GM18505 (cell line): Measurements from ENCODE around the gene LMNTD1.
"Not testable (repeated sequence)": the region's sequence is repeated elsewhere in the genome, so short reads cannot be mapped to it uniquely, and the experiment has no call there.

Source experiments
- ATAC-seq: cut with Tn5 transposase; IDR thresholded peaks from one replicate; pipeline ENCODE4 v1.9.1; 2021; ENCODE audit not compliant: unreplicated experiment
- POLR2A ChIP-seq: IDR thresholded peaks from 4 replicates; pipeline ENCODE4 v1.6.1; 2011; ENCODE audit warnings: borderline replicate concordance; ENCODE audit not compliant: insufficient read depth, insufficient read length; ENCODE audit errors: extremely low read depth

LMNTD1 gene

DNA sequence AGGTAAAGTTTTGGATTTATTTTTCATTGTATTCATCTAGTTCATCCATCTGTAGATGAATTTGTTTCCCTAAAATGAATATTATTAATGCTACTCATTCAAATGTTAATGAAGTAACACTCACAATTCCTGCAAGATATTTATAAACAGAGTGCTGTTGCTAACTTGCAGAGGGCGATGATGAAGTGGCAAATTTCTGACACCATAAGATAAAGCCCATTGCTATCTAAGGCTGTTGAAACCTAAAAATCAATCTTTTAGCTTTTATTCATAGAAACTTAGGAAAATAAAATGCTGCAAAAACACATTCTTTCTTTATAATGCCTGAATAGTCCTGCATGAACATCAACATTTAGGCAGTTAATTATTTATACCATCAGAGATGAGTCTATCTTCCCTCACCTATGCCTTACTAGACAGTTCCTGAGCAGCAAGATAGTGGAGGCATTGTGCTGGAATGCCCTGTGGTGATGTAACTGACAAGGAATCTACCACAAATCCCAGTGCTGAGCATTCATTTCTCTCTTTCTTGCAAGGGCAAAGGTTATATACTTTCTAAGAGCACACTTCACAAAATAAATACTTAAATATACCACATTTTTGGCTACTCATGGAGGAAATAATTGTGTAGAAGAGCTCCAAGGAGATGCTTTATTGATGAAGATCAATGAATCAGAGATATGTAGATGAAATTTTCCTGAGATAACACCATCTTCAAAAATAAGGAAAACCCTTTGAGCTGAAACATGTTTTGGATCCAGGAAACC, 57.6 kb downstream of the LMNTD1 start:
- no peak for TF ChIP-seq POLR2A
- ATAC-seq: no peak

DNA sequence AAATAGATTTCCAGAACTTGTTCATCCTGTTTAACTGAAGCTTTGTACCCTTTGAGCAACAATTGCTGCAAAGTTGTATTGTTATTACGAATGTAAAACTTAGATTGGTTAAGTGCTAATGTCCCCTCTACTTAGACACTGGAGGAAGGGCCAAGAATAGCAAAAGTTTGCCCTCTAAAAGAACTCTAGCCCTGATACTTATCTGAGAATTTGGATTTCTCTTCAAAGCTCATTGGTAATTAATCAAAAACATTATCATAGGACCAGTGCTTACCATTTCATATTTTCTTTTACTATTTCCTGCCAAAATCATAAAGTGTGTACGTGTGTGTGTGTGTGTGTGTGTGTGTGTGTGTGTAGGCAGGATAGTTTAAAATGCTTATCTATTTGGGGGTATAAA, 58.2 kb downstream of the LMNTD1 start:
- ATAC-seq: no peak
- TF ChIP-seq POLR2A: no peak

DNA sequence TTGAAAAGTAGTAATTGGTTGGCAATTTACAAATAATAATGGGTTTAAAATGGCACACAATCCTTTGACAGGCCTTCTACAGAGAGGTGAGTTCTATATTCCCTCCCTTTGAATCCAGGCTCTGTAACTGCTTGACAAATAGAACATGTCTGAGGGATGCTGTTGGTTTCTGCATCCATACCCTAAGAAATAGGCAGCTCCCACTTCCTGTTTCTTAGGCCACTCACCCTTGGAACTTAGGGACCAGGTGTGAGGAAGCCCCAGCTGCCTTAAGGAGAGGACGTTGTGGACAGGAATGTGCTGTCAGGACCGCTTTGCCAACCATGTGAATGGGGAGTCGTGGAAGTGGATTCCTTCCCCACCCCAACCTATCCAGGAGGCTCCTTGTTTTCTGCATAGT, 59.4 kb downstream of the LMNTD1 start:
- no peak for ATAC-seq
- TF ChIP-seq POLR2A: no peak

DNA sequence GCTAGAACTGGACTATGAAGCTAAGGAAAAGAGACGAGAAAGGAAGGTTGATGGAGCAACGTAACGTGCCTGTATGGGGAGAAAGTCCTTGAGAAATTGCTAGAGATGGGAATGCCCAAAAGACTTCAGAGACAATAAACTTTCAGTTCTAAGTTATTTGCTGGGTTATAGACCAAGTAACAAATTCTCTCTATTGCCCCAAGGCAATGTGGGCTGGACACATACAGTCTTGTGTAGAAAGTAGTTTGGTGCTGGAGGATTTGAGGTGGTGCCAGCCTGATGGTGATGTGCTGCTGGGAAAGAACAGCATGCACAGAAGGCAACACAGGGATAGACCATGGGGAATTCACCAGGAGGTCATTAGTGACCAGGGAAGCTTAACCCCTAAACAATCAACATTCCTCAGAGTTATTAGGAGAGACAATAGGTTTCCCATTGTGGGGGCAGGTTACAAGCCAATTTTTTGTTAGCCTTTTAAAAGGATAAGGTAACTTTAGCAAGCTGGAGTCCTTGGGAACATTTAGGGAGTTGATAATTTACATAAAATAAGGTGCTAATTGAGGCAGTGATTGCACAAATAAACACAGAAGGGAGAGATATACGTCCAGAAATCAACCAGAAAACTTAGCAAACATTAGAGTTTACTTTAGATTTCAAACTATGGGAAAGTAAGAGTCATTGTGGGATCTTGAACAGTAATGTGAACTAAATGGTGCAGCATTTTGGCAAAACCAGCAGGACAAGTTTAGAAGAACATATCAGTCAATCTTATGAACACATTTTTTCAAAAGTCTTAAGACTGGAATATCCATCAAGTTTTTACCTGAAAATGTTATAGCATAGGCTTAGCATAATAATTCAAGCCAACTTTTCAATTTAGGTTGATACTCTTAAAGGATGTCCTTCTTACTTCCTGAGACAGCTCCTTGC, 61.4 kb downstream of the LMNTD1 start:
- ATAC-seq: no peak
- TF ChIP-seq POLR2A: no peak

- not testable (repeated sequence) for ATAC-seq
Observed at GRCh38 chr12:25488956-25489870, 63.9 kb downstream of the LMNTD1 start.

DNA sequence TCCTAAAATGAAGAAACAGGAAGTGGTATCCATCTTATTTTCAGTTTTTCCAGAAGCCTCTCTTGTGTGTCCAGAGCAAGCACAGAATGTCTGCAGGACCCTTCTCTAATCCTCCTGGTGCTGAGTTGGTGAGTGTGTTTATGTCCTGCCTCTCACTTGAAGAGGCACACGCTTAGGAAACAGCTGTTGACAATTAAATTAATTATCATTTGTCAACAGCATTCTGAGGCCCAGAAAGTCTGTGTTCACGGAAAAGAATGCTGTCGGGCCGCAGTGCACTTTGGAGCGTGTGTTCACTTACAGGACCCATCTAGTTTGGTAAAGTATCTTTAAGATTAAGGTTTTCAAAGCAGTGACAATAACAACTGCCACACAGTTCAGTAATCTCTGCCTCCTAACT, 70.5 kb downstream of the LMNTD1 start:
- no peak for TF ChIP-seq POLR2A
- no peak for ATAC-seq

GRCh38 chr12:25480145-25480544, 72.9 kb downstream of the LMNTD1 start:
- TF ChIP-seq POLR2A: no peak
- ATAC-seq: no peak

- no peak for TF ChIP-seq POLR2A
- ATAC-seq: no peak
Observed at GRCh38 chr12:25477217-25477616, 75.9 kb downstream of the LMNTD1 start.

DNA sequence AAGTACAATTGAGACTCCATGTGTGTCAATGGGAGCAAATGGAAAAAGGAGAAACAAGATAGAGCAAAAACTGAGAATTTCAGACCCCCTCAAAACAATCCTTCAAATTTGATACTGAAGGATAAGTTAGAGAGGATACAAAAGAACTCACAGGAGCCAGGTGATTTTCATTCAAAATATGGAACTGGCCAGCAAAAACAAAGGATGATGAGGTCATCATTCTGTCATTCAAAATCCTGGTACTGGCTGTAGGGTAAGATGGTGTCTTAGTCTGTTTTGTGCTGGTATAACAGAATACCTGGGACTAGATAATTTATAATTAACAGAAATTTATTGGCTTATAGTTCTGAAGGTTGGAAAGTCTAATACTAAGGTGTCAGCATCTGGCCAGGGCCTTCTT, 80.6 kb downstream of the LMNTD1 start:
- ATAC-seq: no peak
- no peak for TF ChIP-seq POLR2A

DNA sequence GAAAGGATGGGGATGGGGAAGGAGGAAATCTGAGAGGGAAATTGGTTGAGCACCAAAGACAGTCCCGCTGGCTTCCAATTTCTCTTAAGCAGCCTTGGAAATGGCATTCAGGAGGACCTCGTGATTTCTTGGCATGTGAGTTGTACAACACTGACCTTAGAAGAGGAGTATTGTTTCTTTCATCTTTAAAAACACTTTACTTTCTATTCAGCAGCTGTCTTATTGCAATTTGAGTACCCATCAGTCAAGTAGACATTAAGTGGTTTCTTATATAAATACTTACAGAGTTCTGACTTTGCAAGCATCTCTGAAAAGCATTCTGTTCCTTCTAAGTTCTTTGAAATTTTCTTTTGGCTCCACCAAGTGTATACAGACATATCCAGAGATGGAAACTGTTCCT, 83.2 kb downstream of the LMNTD1 start:
- ATAC-seq: no peak

DNA sequence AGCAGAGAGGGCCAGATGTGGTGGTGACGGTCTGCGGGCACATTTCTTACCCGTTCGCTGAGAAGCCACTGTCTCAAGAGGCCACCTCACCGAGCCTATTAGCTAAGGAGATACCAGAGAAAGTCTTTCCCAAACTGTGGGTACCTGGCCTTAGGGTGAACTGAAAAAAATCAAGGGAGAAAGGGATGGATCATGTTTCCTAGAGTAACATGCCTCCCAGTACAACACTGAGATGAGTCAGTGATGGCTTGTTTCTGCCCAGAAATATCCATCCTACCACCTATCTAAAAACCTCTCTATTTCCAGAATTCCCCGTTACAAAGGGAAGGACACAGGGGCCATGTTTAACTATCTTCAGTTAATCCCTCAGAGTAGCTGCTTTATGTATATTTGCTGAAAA, 83.7 kb downstream of the LMNTD1 start:
- no peak for ATAC-seq
- no peak for TF ChIP-seq POLR2A

More for the DNA sequence above, 83.2 kb downstream of the LMNTD1 start:
- no peak for TF ChIP-seq POLR2A

DNA sequence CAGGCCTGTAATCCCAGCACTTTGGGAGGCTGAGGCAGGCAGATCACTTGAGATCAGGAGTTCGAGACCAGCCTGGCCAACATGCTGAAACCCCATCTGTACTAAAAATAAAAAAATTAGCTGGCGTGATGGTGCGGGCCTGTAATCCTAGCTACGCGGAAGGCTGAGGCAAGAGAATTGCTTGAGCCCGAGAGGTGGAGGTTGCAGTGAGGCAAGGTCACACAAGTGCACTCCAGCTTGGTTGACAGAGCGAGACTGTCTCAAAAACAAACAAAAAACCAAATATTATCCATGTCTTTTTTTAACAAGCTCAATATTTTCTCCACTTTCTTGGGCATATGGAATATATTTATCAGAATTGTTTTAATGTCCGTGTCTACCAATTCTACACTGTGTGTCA, 89.6 kb downstream of the LMNTD1 start:
- ATAC-seq: no peak
- TF ChIP-seq POLR2A: no peak

DNA sequence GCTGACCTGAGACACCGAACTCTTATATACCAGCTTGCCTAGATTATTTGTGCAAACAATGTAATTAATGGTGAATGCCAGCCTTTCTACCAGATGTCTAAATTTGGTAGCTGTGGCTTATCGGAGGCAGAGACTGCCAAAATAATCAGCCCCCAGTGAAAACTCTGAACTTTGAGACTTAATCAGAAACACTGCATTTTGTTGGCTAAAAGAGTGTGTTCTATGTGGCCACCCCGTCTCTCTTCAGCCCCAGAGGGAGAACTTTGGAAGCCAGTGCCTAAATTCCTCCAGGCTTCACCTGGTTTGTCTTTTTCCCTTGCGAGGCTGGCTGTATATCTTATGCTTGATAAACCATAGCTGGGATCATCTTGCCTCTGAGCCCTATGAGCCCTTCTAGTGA, 90.1 kb downstream of the LMNTD1 start:
- ATAC-seq: no peak
- TF ChIP-seq POLR2A: no peak
